ENCODE data around the gene CYP2D6. TPM values are rescaled to one million over a fixed set of nuclear protein-coding genes. Genes with fewer than 3 reads are reported as not detected.

The CYP2D6 gene
- total and polyA plus RNA-seq, 10 of the 15 experiments (the other 5 are each of a cell fraction or from before 2014, with no cell fraction given) = 0.08 to 1.4 (median 0.39) TPM

GRCh38 chr22:42173183-42173926 lies 42.7 kb upstream of the CYP2D6 start:
- SMC1A ChIA-PET (ENCODE audit: uncharacterized antibody, unreplicated experiment) = interaction anchor here (0.7 to 13.3 kb wide), 18 partner anchors 8 to 271 kb away, joined by 3 to 153 read pairs (median 6); partner anchors contain the start of gene NDUFA6
- FAIRE-seq = no peak
- Histone ChIP-seq H3K27ac (ENCODE audit: control insufficient read depth, insufficient read depth) (no peak overlapping the region), H4K20me1 (ENCODE audit: control insufficient read depth, insufficient read depth) (no peaks in the 10 kb centered on the region; the same call in 1 of the 2 replicates), H3K4me2 (ENCODE audit: control insufficient read depth, insufficient read depth) (no peak overlapping the region), H3K9me3 (replicated peaks; ENCODE audit: control insufficient read depth, insufficient read depth, low read length) (no peaks in the 10 kb centered on the region), H3K4me3 (no peak overlapping the region), H3K79me2 (ENCODE audit: control insufficient read depth, insufficient read depth, low read length) (peaks cover 15% of the 10 kb centered on the region), H3K27me3 (replicated peaks in 1 of 2; ENCODE audit: control insufficient read depth in 2 of 2, insufficient read depth in 2 of 2, low read length in 1 of 2) (no peaks in the 10 kb centered on the region), H3K36me3 (ENCODE audit: control insufficient read depth in 2 of 2, insufficient read depth in 2 of 2, low read length in 1 of 2) (peaks cover 12 to 17% of the 10 kb centered on the region in 2 experiments), H3K4me1 (ENCODE audit: control insufficient read depth, insufficient read depth, low read length) (peaks cover 17% of the 10 kb centered on the region), H3K9ac (ENCODE audit: control insufficient read depth, insufficient read depth, low read length) (no peak overlapping the region), H2AFZ (ENCODE audit: control insufficient read depth, low read depth, low read length) (no peak overlapping the region)
- ATAC-seq = no peak
- no peak for DNase-seq (ENCODE audit: low read depth, low spot score)
- intact Hi-C loops (cut with micrococcal nuclease; ENCODE audit: unreplicated experiment) = no loop called here
- 94% methylated on average over 6 of the region's 6 CpGs for WGBS (ENCODE audit: insufficient coverage, insufficient replicate concordance, low lambda C conversion rate, missing lambda C conversion rate)
- RAD21 ChIA-PET (ENCODE audit: unreplicated experiment) = interaction anchor here (0.6 to 3.6 kb wide), 20 partner anchors 11 to 344 kb away, joined by 3 to 34 read pairs (median 5); partner anchors contain the start of gene NDUFA6
- CTCF ChIA-PET = interaction anchor here (0.6 to 7.2 kb wide), 14 partner anchors 18 to 694 kb away, joined by 3 to 133 read pairs (median 4); partner anchors contain the start of genes NDUFA6 and NFAM1
- BruUV-seq (replicated peaks) = no TSS peak
- POLR2A ChIA-PET = interaction anchor here (0.7 to 3.7 kb wide), 7 partner anchors 11 to 302 kb away, joined by 3 to 27 read pairs (median 3); no protein-coding TSS in a partner anchor
- in situ Hi-C loops (cut with MboI) = no loop called here
- TF ChIP-seq CREB1 (IDR thresholded peaks at IDR 0.05; ENCODE audit: low read depth) (0 out of 2 replicates have a peak, but pooled peaks have one; percentile 23), KAT2A (conservative IDR thresholded peaks at IDR 0.05; ENCODE audit: control insufficient read depth, low read depth, low read length) (no peak)

- H3K27ac ChIP-seq (ENCODE audit: control insufficient read depth, insufficient read depth) = peak overlapping the region; percentile 33
- no peak for TF ChIP-seq IRF3 (IDR thresholded peaks at IDR 0.05)
- no peak for TF ChIP-seq JUND (IDR thresholded peaks at IDR 0.05; ENCODE audit: low read depth, low read length)
- no peak for TF ChIP-seq NR2C1 (IDR thresholded peaks at IDR 0.05)
- TF ChIP-seq ZBTB33 (IDR thresholded peaks at IDR 0.05) = no peak
- no peak for TF ChIP-seq MYB (IDR thresholded peaks at IDR 0.05; ENCODE audit: borderline replicate concordance, low read depth, low read length)
- TF ChIP-seq E2F8 (IDR thresholded peaks at IDR 0.05; ENCODE audit: low read depth, partially characterized antibody) = no peak
- H3K4me2 ChIP-seq (ENCODE audit: control insufficient read depth, insufficient read depth) = no peak overlapping the region
- WGBS (ENCODE audit: insufficient coverage, insufficient replicate concordance, low lambda C conversion rate, missing lambda C conversion rate) = 87% methylated on average over 5 of the region's 5 CpGs
- ChIA-PET CTCF (interaction anchor here (0.6 to 7.2 kb wide), 18 partner anchors 11 to 695 kb away, joined by 3 to 133 read pairs (median 4); partner anchors contain the start of genes NDUFA6 and NFAM1), POLR2A (interaction anchor here (0.8 to 3.7 kb wide), 7 partner anchors 12 to 303 kb away, joined by 3 to 27 read pairs (median 4); no protein-coding TSS in a partner anchor), RAD21 (ENCODE audit: unreplicated experiment) (interaction anchor here (0.7 to 3.6 kb wide), 22 partner anchors 8 to 300 kb away, joined by 3 to 34 read pairs (median 5); partner anchors contain the start of genes NDUFA6 and NFAM1), SMC1A (ENCODE audit: uncharacterized antibody, unreplicated experiment) (interaction anchor here (0.7 to 13.3 kb wide), 16 partner anchors 9 to 300 kb away, joined by 3 to 153 read pairs (median 6); no protein-coding TSS in a partner anchor)
- peaks cover 12 to 20% of the 10 kb centered on the region in 2 experiments for H3K36me3 ChIP-seq (ENCODE audit: control insufficient read depth in 2 of 2, insufficient read depth in 2 of 2, low read length in 1 of 2)
- H3K4me3 ChIP-seq = no peak overlapping the region
- DNase-seq (ENCODE audit: low read depth, low spot score) (no peak), ATAC-seq (no peak), FAIRE-seq (no peak)
- no TSS peak for BruUV-seq (replicated peaks)
- no peak overlapping the region for H2AFZ ChIP-seq (ENCODE audit: control insufficient read depth, low read depth, low read length)
- intact Hi-C loops (cut with micrococcal nuclease; ENCODE audit: unreplicated experiment) = no loop called here
- no peaks in the 10 kb centered on the region for H3K27me3 ChIP-seq (replicated peaks in 1 of 2; ENCODE audit: control insufficient read depth in 2 of 2, insufficient read depth in 2 of 2, low read length in 1 of 2)
- peaks cover 13% of the 10 kb centered on the region for H3K4me1 ChIP-seq (ENCODE audit: control insufficient read depth, insufficient read depth, low read length)
- no peaks in the 10 kb centered on the region for H3K9me3 ChIP-seq (replicated peaks; ENCODE audit: control insufficient read depth, insufficient read depth, low read length)
- H4K20me1 ChIP-seq (ENCODE audit: control insufficient read depth, insufficient read depth) = no peaks in the 10 kb centered on the region; the same call in 1 of the 2 replicates
- in situ Hi-C loops (cut with MboI) = no loop called here
- no peak overlapping the region for H3K9ac ChIP-seq (ENCODE audit: control insufficient read depth, insufficient read depth, low read length)
- peaks cover 15% of the 10 kb centered on the region for H3K79me2 ChIP-seq (ENCODE audit: control insufficient read depth, insufficient read depth, low read length)
These were observed 42.2 kb upstream of the CYP2D6 start for GRCh38 chr22:42172773-42173172.

All from GM12878 (cell line).